ENCODE measurements around the gene EFS. TPM values are rescaled to one million over a fixed set of nuclear protein-coding genes. Genes with fewer than 3 reads are reported as not detected.

Gene EFS
- total and polyA plus RNA-seq, 7 donors = 0.46 to 19.9 (median 10.0) TPM

- Histone ChIP-seq H3K27me3 (peaks cover 0 to 5% (median 0%) of the 10 kb centered on the region in 3 donors), H3K36me3 (no peaks in the 10 kb centered on the region), H3K27ac (no peak overlapping the region), H3K4me3 (no peak overlapping the region), H3K4me1 (no peaks in the 10 kb centered on the region), H3K9me3 (no peaks in the 10 kb centered on the region)
- no peak for DNase-seq
- 85 to 92% methylated on average over 14 of the region's 14 CpGs for WGBS, 2 donors
- TF ChIP-seq CTCF (IDR thresholded peaks at IDR 0.05) = no peak
- no peak for TF ChIP-seq POLR2AphosphoS5 (IDR thresholded peaks at IDR 0.05)
- TF ChIP-seq EP300 (IDR thresholded peaks at IDR 0.05) = no peak
- TF ChIP-seq POLR2A (IDR thresholded peaks at IDR 0.05) = no peak
- intact Hi-C loops (cut with DNase I) = no loop called here
Measured at GRCh38 chr14:23404331-23404900, 39.4 kb upstream of the EFS start.

- WGBS, 2 donors = 55 to 76% methylated on average over 4 of the region's 4 CpGs
- TF ChIP-seq POLR2A (IDR thresholded peaks at IDR 0.05) (no peak), POLR2AphosphoS5 (IDR thresholded peaks at IDR 0.05) (no peak), CTCF (IDR thresholded peaks at IDR 0.05) (no peak), EP300 (IDR thresholded peaks at IDR 0.05) (no peak)
- intact Hi-C loops (cut with DNase I) = no loop called here
Measured at GRCh38 chr14:23403908-23404307, 38.9 kb upstream of the EFS start.

GRCh38 chr14:23403139-23403438 lies 38.1 kb upstream of the EFS start:
- no peak overlapping the region for H3K27ac ChIP-seq
- intact Hi-C loops (cut with DNase I) = no loop called here
- H3K36me3 ChIP-seq = no peaks in the 10 kb centered on the region
- H3K9me3 ChIP-seq = no peaks in the 10 kb centered on the region
- no peak for TF ChIP-seq EP300 (IDR thresholded peaks at IDR 0.05)
- TF ChIP-seq POLR2A (IDR thresholded peaks at IDR 0.05) = no peak
- no peak for TF ChIP-seq CTCF (IDR thresholded peaks at IDR 0.05)
- no peak for TF ChIP-seq POLR2AphosphoS5 (IDR thresholded peaks at IDR 0.05)
- WGBS, 2 donors = 59 to 60% methylated on average over 7 of the region's 7 CpGs
- H3K4me1 ChIP-seq = no peaks in the 10 kb centered on the region
- no peak overlapping the region for H3K4me3 ChIP-seq
- H3K27me3 ChIP-seq = peaks cover 0 to 5% (median 0%) of the 10 kb centered on the region in 3 donors
- DNase-seq = no peak

More at GRCh38 chr14:23403908-23404307, 38.9 kb upstream of the EFS start:
- Histone ChIP-seq H3K9me3 (no peaks in the 10 kb centered on the region), H3K4me3 (no peak overlapping the region), H3K36me3 (no peaks in the 10 kb centered on the region), H3K27me3 (peaks cover 0 to 5% (median 0%) of the 10 kb centered on the region in 3 donors), H3K4me1 (no peaks in the 10 kb centered on the region), H3K27ac (no peak overlapping the region)
- DNase-seq = no peak

GRCh38 chr14:23402296-23403138 lies 37.5 kb upstream of the EFS start:
- TF ChIP-seq POLR2A (IDR thresholded peaks at IDR 0.05) (no peak), POLR2AphosphoS5 (IDR thresholded peaks at IDR 0.05) (no peak), CTCF (IDR thresholded peaks at IDR 0.05) (no peak), EP300 (IDR thresholded peaks at IDR 0.05) (no peak)
- peaks cover 0 to 5% (median 0%) of the 10 kb centered on the region in 3 donors for H3K27me3 ChIP-seq
- intact Hi-C loops (cut with DNase I) = no loop called here

More at GRCh38 chr14:23402296-23403138, 37.5 kb upstream of the EFS start:
- DNase-seq = no peak
- WGBS, 2 donors = 54 to 73% methylated on average over 25 of the region's 25 CpGs
- H3K4me3 ChIP-seq = no peak overlapping the region
- H3K4me1 ChIP-seq = no peaks in the 10 kb centered on the region
- no peaks in the 10 kb centered on the region for H3K36me3 ChIP-seq
- no peak overlapping the region for H3K27ac ChIP-seq
- no peaks in the 10 kb centered on the region for H3K9me3 ChIP-seq

Data from sigmoid colon (tissue), 7 donors.